Esophagus muscularis mucosa (tissue), 3 donors: ENCODE measurements around the gene KCNQ5.

Experiments used
- CTCF ChIP-seq, 3 experiments: fragments of 200-600 bp in 2 of 3; fragments of 450-650 bp in 1 of 3; sonication (generic) in 2 of 3; IDR thresholded peaks; one replicate each; pipeline ENCODE4 v1.5.1; 2017 to 2019; ENCODE audit warnings: antibody characterized with exemption in 3 of 3, mild to moderate bottlenecking in 2 of 3, moderate library complexity in 1 of 3
- POLR2A ChIP-seq: fragments of 450-650 bp; IDR thresholded peaks from one replicate; pipeline ENCODE4 v1.6.1; 2017; ENCODE audit warnings: antibody characterized with exemption, moderate library complexity, mild to moderate bottlenecking, low read depth
- POLR2AphosphoS5 ChIP-seq, 2 donors: sonication (generic); formaldehyde crosslinking; IDR thresholded peaks; one replicate each; pipeline ENCODE4 v1.6.1; 2017; ENCODE audit warnings: antibody characterized with exemption in 2 of 2

DNA sequence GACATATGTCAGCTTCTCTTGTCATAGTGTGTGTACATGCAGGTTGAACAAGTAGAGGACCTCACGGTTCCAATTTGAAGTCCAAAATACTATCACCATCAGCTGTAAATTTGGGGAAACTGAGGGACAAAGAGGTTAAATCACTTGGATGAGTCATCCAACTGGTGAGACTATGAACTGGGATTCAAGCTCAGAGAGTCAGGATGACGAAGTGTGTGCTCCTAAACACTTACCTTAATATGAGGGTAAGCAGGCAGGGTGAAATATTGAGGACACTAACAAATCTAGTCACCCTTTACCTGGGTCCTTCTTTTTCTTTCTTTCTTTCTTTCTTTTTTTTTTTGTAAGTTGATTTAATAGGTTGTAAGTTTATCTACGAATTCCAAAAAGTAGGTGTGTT, 198.3 kb downstream of the KCNQ5 start:
- TF ChIP-seq POLR2A (no peak), CTCF (IDR thresholded peaks at IDR 0.05) (no peak), POLR2AphosphoS5 (IDR thresholded peaks at IDR 0.05) (no peak)
